GM18511 (cell line): Measurements from ENCODE around the gene ADAM23.

ENCODE experiments used
- ATAC-seq: cut with Tn5 transposase; IDR thresholded peaks from one replicate; pipeline ENCODE4 v1.9.1; 2021; ENCODE audit warnings: mild to moderate bottlenecking, moderate library complexity; ENCODE audit not compliant: unreplicated experiment

ADAM23 gene

DNA sequence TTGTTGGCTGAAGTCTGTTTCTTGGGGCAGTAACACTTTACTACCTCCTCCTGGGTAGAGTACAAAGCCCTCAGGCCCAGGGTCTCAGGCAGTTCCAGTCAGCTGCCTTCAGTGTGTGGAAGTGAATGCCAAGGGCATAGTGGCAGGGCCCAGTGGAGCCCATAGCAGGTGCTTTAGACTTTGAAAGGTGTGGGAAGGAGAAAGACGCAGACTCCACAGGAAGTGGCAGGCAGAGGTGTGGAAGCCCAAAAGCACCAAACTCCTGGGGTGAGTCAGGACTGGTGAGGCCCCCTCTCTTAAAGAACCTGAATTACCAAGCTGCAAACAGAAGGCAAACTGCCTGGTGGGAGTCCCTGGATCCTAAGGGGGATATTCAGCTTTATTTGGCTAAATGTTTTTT is 45.3 kb downstream of the ADAM23 start:
- ATAC-seq, result no peak

DNA sequence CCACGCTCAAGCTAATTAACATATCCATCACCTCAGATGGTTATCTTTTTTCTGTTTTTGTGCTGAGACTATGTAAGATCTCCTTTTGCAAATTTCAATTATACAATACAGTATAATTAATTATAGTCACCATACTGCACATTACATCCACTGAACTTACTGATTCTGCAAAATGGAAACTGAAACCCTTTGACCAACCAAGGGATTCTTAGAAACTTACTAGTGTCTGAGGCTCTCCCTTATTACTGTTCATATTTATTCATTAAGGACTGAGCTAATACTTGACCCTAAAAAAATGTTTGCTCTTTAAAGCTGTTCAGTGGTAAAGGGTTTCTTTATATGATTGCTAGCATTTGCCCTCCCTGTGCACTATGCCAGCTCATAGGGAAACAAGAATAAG is 50.7 kb downstream of the ADAM23 start:
- no peak for ATAC-seq

DNA sequence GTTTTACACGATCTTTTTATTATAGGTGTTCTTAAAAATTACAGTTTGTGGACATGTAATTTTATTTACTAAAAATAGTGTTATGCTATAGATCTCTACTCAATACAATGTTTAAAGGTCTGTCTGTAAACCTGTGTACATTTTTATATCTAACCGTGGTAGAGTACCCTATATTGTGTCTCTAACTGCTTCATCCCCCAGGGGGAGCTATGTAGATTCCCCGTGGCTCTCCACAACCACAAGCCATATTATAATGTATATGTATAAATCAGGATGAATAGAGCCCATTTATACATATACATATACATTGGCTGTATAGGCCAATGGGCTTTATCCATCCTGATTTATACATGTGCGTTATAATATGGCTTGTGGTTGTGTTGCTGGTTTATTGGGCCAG is 59.4 kb downstream of the ADAM23 start:
- no peak for ATAC-seq

DNA sequence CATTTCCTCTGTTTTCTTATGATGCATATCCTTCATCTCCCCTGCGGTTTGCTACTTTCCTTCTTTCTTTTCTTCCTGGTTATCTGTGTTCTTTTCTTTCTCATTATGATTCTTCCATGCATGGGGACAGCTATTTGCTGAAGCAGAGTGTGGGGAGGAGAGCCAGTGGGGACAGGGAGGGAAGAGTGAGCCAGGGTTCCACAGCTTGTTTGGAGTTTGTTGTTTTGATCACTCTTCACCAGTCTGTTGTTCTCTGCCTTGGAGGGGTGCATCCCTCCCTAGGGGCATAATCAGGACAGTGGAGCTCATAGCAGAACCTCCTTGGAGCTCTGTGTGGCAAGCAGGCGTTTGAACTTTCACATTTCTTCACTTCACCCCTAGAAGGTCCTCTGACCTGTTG is 68.0 kb downstream of the ADAM23 start:
- ATAC-seq, result no peak

DNA sequence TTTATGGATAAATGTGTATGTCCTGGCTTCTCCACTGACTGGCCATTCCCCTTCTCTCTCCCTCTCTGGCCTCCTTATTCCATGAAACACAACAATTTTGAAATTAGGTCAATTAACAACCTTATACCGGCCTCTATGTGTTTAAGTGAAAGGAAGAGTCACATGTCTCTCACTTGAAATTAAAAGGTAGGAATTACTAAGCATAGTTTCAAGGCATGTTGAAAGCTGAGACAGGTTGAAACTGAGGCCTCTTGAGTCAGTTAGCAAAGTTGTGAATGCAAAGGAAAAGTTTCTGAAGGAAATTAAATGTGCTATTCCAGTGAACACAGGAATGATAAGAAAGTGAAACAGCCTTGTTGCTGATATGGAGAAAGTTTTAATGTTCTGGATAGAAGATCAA is 69.7 kb downstream of the ADAM23 start:
- ATAC-seq, result no peak

DNA sequence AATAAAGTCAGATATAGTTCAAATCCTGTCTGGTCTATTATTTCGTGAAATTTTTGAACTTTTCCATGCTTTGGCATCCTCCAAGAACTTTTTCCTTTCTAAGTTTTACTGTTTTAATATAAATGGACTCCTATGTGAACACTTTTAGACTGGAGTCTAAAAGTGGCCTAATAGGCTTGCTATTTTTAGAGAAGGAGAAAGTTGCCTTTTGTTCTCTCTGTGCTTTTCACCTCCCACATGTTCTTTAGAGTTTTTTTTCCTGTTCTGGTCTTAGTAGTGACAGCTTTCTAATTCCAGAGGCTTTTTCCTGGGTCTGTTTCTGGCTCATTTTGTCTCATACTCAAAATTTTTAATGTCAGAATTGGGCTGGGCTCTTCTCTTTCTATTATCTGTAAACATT is 72.2 kb downstream of the ADAM23 start:
- no peak for ATAC-seq

DNA sequence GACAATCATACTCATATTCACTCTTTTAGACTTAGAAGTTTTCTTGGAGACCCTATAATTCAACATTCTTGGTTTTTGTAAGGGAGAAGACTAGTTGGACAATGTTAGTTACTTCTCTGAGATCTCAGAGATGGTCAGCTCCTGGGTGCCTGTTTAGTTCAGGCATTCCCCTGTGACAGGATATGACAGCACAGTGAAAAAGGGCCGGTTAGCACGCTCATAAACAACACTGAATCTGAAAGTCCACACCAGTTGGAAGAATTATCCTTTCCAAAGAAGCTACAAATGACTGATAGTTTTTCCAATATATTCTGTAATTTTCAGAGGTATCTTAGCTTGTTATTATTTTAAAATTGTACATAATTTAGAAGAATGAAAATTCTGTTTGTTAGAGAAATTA is 75.7 kb downstream of the ADAM23 start:
- no peak for ATAC-seq

DNA sequence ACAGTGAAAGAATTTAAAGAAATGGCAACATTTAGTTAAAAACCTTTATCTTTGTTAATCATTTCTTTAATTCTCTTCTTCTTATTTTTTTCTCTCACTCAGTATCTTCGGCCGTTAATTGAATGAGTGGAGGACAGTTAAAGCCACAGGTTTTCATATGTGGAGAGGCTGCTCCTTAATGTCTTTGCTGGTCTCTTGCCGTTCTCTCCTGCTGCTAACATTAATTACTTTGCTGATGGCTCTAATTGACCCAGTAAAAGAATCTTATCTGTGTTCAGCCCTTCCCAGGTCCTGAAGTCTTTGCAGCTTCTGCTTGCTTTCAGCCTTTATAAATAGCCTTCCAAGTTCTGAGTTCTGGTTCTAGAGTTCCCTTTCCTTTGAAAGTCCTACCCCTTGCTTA is 77.1 kb downstream of the ADAM23 start:
- ATAC-seq, result no peak

DNA sequence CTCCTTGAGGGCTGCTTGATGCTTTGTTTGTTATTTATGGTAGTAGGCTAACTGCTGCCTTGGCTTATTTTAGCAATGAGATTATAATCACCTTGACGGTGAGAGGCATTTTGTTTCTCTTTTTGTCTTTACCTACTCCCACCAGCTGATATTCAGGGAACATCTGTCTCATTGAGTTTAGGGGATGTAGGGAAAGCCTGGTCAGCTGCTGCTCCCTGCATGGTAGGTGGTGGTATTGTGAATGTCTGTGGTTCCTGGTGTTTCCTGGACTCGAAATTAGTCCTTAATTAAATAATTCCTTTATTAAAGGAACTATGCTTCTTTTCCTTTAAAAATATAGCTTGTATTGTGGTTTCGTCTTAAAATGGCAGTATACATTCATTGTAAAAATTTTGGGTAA is 77.8 kb downstream of the ADAM23 start:
- ATAC-seq, result no peak

DNA sequence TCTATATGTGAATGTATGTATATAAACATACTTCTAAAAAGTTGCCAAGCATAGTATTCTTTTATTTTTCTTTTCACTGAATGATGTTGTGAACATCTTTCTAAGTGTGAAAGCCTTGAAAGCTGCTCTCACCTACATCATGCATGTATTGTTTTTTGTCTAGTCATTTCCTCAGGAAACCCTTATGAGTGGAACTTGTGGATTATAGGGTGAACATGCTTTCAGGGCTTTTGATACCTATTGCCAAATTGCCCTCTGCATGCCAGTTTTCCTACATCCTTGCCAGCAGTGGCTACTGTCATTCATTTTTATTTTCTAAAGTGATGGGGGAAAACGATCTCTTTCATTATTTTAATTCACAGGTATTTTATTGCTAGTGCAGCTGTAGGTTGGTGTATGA is 78.3 kb downstream of the ADAM23 start:
- no peak for ATAC-seq

DNA sequence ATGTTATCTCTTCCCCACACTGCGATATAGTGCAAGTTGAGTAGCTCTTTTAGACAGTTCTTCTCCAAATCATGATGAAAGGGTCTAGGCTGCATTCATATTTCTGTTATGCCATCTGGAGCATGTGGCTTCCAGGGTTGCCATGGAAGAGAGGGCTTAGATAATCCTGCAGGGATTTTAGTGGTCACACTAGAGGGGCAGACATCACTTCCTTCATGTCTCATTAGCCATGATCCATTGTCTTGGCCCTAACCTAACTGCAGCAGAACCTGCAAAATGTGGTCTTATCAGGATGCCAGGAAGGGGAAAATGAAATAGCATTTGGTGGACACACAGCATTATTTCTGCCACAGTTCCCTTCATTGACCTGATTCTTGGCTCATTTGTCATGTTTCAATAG is 83.1 kb downstream of the ADAM23 start:
- ATAC-seq, result no peak

DNA sequence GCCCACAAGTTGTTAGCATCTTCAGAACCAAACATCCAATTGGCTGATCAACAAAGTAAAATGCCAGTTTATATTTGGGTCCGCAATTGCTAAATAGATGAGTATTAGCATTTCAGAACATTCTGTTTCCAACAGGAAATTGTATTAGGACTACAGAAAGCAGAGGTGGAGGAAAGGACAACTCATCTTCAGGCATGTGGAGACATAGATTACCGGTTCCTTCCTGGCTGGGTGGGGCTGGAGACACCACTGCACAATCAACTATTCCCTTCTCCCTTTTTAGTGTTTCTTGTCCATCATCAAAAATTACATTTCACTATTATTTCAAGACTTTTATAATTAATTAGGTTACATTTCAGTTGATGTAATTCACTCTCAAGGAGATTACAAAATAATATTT is 83.8 kb downstream of the ADAM23 start:
- ATAC-seq, result no peak

DNA sequence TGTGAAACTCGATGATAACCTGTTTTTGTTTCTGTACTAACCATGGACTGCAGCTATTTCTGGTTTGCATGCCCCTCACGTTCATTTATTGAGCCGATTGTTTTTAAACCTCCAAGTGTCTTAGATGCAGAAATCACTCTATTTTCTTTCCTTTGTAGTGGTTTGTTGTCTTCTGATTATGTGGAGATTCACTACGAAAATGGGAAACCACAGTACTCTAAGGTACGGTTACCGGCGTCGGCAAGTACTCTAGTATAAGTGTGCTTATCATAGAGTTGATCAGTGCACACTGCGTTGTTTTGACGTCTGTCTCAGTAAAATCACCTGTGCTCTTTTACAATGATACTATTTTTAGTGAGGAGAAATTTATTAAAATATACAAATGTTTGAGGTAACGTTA is 87.4 kb downstream of the ADAM23 start:
- ATAC-seq, result no peak

DNA sequence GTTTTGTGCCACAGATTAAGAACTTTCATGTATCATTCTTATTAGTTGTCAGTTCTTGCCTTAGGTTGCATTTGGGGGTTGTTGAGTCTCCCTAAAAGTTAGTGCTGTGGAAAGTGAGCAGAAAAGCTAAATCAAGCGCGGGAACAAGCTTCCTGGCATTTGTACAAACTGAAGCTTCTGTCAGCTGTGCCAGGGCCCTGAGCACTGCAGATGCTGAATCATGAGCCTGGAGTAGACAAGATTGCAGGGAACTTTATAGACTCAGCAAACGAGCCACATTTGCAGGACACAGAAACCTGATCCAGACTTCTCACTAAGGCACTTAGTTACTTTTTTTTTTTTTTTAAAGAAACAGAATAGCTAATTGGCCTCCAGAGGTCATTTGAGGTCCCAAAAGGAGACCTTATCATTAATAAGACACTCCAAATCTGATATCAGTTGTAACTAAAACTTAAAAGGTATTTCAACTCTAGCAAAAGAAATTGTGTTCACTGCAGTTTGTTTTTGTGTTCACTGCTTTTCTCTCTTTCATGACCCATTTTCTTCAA is 88.7 kb downstream of the ADAM23 start:
- no peak for ATAC-seq

DNA sequence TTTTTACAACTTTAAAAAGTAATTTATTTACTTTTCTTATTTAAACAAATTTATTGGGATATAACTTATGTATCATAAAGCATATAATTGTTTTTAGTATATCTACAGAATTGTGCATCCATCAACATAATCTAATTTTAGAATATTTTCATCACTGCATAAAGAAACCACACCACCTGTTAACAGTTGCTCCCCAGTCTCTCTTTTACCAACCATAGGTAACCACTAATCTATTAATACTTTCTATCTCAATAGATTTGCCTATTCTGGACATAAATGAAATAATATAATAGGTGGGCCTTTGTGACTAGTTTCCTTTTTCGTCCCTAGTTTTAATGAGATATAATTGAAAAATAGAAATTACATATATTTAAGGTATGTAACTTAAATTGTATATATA is 90.6 kb downstream of the ADAM23 start:
- no peak for ATAC-seq

DNA sequence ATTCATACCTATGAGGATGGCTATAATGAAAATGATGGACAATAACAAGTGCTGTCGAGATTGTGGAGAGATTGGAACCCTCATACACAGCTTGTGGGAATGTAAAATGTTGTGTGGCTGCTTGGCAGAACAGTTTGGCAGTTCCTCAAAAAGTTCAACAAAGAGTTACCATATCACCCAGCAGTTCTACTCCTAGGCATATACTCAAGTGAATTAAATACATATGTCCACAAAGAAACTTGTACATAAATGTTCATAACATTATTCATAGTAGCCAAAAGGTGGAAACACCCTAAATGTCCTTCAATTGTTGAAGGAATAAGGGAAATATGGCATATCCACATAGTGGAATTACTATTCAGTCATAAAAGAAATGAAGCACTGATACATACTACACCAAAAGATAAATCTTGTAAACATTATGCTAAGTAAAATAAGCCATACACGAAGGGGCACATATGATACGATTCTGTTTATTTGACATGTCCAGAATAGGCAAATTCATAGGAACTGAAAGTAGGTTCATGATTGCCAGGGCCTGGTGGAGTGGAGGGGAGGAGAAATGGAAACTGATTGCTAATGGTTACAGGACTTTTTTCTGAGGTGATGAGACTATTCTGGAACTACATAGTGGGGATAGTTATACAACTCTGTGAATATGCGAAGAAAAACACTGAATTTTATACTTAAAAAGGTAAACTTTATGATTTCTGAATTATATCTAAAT is 92.1 kb downstream of the ADAM23 start:
- no peak for ATAC-seq

DNA sequence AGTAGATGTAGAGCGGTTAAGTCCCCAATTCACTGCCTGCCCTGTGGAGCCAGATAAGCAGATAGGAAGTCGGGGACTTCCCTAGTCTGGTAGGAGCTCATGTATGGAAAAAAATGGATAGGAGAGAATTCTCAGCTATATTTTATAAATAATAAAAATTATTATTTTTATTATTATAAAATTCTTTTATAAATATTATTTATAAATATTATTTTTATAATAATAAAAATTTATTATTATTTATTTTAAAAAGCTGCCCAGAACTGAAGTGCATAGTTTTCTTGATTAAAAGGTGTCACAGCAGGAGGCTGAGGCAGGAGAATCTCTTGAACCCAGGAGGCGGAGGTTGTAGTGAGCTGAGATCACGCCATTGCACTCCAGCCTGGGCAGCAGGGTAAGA is 97.4 kb downstream of the ADAM23 start:
- no peak for ATAC-seq

DNA sequence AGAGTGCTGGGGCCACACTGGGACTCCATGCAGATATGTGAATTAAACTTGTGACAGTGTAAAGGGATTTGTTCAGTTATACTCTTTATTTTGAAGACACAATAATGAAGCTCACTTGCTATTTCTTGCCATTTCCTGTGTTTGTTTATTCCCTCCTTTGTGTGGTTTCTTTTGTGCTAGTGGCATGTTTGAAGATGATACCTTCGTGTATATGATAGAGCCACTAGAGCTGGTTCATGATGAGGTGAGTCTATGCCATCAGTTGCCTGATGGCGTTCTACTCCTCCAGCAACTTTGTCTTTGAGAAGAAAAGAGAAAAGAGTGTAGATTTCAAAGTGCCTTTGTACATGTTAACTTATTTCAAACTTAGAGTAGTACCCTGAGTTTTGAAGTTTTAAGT is 99.7 kb downstream of the ADAM23 start:
- no peak for ATAC-seq

DNA sequence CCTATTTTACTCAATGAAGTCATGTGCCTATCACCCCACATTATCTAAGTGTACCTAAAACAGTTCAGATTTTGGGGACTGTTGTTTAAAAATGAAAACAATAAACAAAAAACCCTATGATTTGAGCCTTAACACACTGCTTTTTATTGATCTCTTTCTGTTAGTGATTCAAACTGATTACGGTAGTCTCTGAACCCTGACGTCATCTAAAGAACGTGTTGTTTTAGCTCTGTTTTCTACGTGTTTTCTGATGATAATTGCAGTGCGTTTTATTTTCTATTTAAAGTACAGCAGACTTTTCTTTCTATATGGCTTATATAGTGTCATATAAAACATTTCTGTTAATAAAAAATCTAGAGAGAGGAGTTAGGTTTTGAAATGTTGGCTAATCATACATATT is 105.1 kb downstream of the ADAM23 start:
- no peak for ATAC-seq

DNA sequence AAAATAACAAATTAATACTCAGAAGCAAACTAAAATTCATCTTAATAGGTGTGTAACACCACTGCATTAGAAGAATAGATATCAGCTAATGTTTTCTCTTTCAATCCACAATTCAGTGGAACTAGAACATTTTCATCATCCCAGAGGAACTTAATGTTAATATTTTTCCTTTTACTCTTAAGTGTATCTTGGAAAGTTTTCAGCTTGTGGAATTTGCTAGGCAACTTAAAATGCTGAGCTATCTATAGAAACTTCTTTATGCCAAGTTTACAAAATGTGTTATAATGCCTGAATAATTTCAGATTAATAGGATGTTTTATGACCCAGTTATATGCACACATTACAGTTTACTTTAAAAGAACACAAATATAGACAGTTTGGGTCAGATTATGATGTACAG is 112.4 kb downstream of the ADAM23 start:
- ATAC-seq, result no peak

DNA sequence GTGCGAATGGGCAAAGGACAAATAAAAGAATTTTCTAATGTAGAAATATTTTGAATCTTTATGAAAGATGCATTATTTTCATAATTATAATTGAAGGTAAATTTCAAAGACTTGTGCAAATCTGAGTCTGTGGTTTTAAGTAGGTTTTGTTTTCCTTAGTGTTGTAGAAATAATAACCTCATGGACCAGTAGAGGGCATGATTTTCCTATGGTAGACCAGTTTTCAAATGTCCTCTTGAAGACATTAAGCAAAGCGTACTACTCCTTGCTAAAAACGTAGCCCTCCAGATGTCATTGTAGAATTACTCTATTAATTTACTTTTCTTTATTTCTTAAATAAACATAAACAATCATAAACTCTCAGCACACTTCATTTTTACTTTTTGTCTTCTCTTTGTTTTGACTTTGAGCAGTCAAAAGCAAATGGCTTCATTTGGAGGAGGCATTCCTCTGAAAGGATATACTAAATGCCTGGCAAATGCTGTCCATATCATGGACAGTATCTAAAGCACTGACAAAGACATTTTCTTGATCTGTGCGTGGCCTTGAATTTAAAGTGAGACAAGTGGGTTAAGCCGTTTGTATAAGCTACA is 113.1 kb downstream of the ADAM23 start:
- no peak for ATAC-seq

DNA sequence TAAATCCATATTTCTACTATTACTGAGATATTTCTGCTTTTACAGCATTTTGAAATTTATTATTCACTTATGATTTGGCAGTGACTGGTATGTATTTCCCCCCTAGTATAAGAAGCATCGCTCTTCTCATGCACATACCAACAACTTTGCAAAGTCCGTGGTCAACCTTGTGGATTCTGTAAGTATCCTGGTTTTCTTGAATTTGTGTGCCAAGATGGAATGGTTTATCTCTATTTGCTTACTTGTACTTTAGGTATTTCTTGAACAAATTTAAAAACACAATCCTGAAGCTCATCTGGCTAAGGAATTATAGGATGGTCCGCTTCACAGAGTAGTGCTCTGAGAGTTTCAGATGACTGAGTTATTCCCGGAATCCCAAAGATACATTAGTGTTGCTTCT is 114.0 kb downstream of the ADAM23 start:
- no peak for ATAC-seq

DNA sequence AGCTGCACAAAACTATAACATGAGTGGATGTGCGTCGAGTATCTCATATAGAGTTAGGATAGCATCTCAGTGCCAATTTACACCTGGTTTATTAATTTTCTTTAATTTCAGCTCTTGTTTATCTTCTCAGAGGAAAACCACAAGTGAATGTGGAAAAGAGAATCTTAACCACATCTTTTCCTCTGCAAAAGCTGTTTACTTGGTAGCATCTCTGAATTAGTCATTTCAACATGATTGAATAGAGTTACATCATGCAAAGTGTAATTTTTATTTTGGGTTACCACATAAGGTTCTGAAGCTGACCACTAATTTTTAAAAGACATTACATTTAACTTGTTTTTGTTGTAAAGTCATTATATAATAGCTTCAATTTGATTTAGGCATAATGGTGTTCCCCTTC is 115.2 kb downstream of the ADAM23 start:
- ATAC-seq, result no peak
